Left ventricle myocardium inferior (tissue), 1 donor: ENCODE results near the gene HECW1. TPM values are rescaled to one million over a fixed set of nuclear protein-coding genes. Genes with fewer than 3 reads are reported as not detected.

Experiments used
- DNase-seq: peaks from one replicate; pipeline ENCODE4 v3.0.0-alpha.2; 2020
- H3K27ac ChIP-seq: fragments of 200-600 bp; replicated peaks from 2 replicates; pipeline ENCODE4 v1.8.0; 2021
- H3K27me3 ChIP-seq: fragments of 200-600 bp; 2 replicates; pipeline ENCODE4 v1.8.0; 2021; ENCODE audit warnings: low read depth
- H3K36me3 ChIP-seq: fragments of 200-600 bp; 2 replicates; pipeline ENCODE4 v1.8.0; 2021
- H3K4me1 ChIP-seq: fragments of 200-600 bp; 2 replicates; pipeline ENCODE4 v1.8.0; 2021
- H3K4me3 ChIP-seq: fragments of 200-600 bp; 2 replicates; pipeline ENCODE4 v1.8.0; 2021; ENCODE audit warnings: mild to moderate bottlenecking, moderate library complexity
- H3K9me3 ChIP-seq: fragments of 200-600 bp; replicated peaks from 2 replicates; pipeline ENCODE4 v1.8.0; 2021
- CTCF ChIP-seq: fragments of 200-600 bp; IDR thresholded peaks from 2 replicates; pipeline ENCODE4 v1.8.0; 2021; ENCODE audit warnings: antibody characterized with exemption, mild to moderate bottlenecking, borderline replicate concordance
- intact Hi-C: fragments of 100-400 bp; cut with micrococcal nuclease; formaldehyde crosslinking; loops from one replicate; pipeline ENCODE4 v1.11.0; 2022
- total RNA-seq: library from RNA; stranded (reverse); fragmentation: NEBNext Ultra II Directional; extraction: Animal tissue kit (Norgen Biotek cat#: 25700); gene quantifications from one replicate; pipeline ENCODE4 v1.2.1, GENCODE V29; 2021
- donor health status: DM: no; HTN: yes; CAD: no; lungs with severe emphysema.

HECW1 gene
- total RNA-seq, 1 donor from 2014 or later = not detected

- no peaks in the 10 kb centered on the region for H3K4me1 ChIP-seq
- no peak for DNase-seq
- intact Hi-C loops = no loop called here
- peaks cover 22% of the 10 kb centered on the region for H3K27me3 ChIP-seq
- no peak overlapping the region for H3K27ac ChIP-seq
- no peak for TF ChIP-seq CTCF
- no peak overlapping the region for H3K4me3 ChIP-seq
- H3K9me3 ChIP-seq = no peaks in the 10 kb centered on the region
- H3K36me3 ChIP-seq = no peaks in the 10 kb centered on the region
Observed at GRCh38 chr7:43395351-43395750, 282.9 kb downstream of the HECW1 start.

- H3K36me3 ChIP-seq = no peaks in the 10 kb centered on the region
- peaks cover 22% of the 10 kb centered on the region for H3K27me3 ChIP-seq
- H3K4me3 ChIP-seq = no peak overlapping the region
- H3K9me3 ChIP-seq = no peaks in the 10 kb centered on the region
- intact Hi-C loops = no loop called here
- no peak overlapping the region for H3K27ac ChIP-seq
- DNase-seq = no peak
- H3K4me1 ChIP-seq = no peaks in the 10 kb centered on the region
- no peak for TF ChIP-seq CTCF
Observed at GRCh38 chr7:43396187-43396740, 283.8 kb downstream of the HECW1 start.

GRCh38 chr7:43398831-43399230 is 286.4 kb downstream of the HECW1 start:
- no peak for DNase-seq
- intact Hi-C loops = no loop called here
- no peak overlapping the region for H3K4me3 ChIP-seq
- TF ChIP-seq CTCF = no peak
- H3K27me3 ChIP-seq = peaks cover 29% of the 10 kb centered on the region
- no peaks in the 10 kb centered on the region for H3K9me3 ChIP-seq
- H3K27ac ChIP-seq = no peak overlapping the region
- no peaks in the 10 kb centered on the region for H3K36me3 ChIP-seq
- H3K4me1 ChIP-seq = no peaks in the 10 kb centered on the region

- no peaks in the 10 kb centered on the region for H3K9me3 ChIP-seq
- intact Hi-C loops = no loop called here
- H3K4me1 ChIP-seq = no peaks in the 10 kb centered on the region
- no peak overlapping the region for H3K4me3 ChIP-seq
- no peak overlapping the region for H3K27ac ChIP-seq
- no peak for TF ChIP-seq CTCF
- DNase-seq = no peak
- H3K36me3 ChIP-seq = no peaks in the 10 kb centered on the region
- H3K27me3 ChIP-seq = peaks cover 7% of the 10 kb centered on the region
Observed at GRCh38 chr7:43405948-43406347, 293.5 kb downstream of the HECW1 start.

- Histone ChIP-seq H3K27ac (no peak overlapping the region), H3K27me3 (peaks cover 2% of the 10 kb centered on the region), H3K36me3 (no peaks in the 10 kb centered on the region), H3K4me1 (no peaks in the 10 kb centered on the region), H3K4me3 (no peak overlapping the region), H3K9me3 (no peaks in the 10 kb centered on the region)
- no peak for DNase-seq
- TF ChIP-seq CTCF = no peak
- intact Hi-C loops = no loop called here
Observed at GRCh38 chr7:43406961-43407360, 294.5 kb downstream of the HECW1 start.
